ENCODE measurements around the gene PABPN1L. TPM values are rescaled to one million over a fixed set of nuclear protein-coding genes. Genes with fewer than 3 reads are reported as not detected.

The PABPN1L gene
- total and polyA plus RNA-seq, 2 of the 8 experiments (the other 6 are each of a cell fraction or from before 2014, with no cell fraction given): not detected

DNA sequence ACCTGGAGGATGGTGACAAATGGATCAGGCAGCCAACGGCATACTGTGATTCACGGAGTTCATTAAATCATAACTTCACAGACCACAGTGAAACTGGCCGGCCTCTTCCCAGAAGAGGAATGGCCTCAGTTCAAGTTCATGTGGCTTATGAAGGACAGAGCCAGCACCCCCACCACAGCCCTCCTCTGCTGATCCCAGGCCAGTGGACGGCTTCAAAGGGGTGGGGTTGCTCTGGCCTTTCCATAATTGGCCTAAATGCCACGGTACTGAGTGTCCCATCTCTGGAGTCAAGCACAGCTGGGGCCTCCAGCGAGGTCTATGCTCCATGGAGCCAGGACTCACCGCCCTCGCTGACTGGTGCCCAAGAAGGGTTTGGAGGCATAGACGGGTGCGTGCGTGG, 31.1 kb downstream of the PABPN1L start:
- CTCF ChIA-PET (ENCODE audit: partially characterized antibody): interaction anchor here (0.7 to 1.2 kb wide), 2 partner anchors 8 to 100 kb away, joined by 3 read pairs; no protein-coding TSS in a partner anchor
- no peak overlapping the region; the same call in 1 of the 2 replicates for H3K27ac ChIP-seq (ENCODE audit: low read depth, low read length)
- H3K9ac ChIP-seq (replicated peaks in 1 of 4; ENCODE audit: extremely low read depth in 1 of 4, low read depth in 3 of 4, low read length in 3 of 4): no peak overlapping the region
- H3K27me3 ChIP-seq (replicated peaks in 1 of 4; ENCODE audit: control insufficient read depth in 3 of 4, extremely low read depth in 1 of 4, insufficient read depth in 3 of 4, low read length in 3 of 4): no peaks in the 10 kb centered on the region
- 0 out of 2 replicates have a peak, but pooled peaks cover 3% of the 10 kb centered on the region for H3K79me1 ChIP-seq (ENCODE audit: low read depth, low read length)
- H3K56ac ChIP-seq (replicated peaks; ENCODE audit: insufficient read length, low read depth, low read length): no peak overlapping the region
- H2BK20ac ChIP-seq (ENCODE audit: low read length): no peak overlapping the region
- H2AFZ ChIP-seq (ENCODE audit: low read length): no peak overlapping the region
- H3K4ac ChIP-seq (replicated peaks; ENCODE audit: insufficient read length, low read depth, low read length): no peak overlapping the region
- no peak overlapping the region for H3K14ac ChIP-seq (ENCODE audit: insufficient read length)
- TF ChIP-seq TCF12 (IDR thresholded peaks at IDR 0.05; ENCODE audit: low read depth, low read length) (no peak), POLR2AphosphoS5 (IDR thresholded peaks at IDR 0.05; ENCODE audit: low read depth, low read length) (no peak), CTBP2 (IDR thresholded peaks at IDR 0.05; ENCODE audit: borderline replicate concordance, insufficient read depth, insufficient read length, low read length) (no peak), EP300 (IDR thresholded peaks at IDR 0.05; ENCODE audit: borderline replicate concordance in 1 of 2, low read depth in 2 of 2, low read length in 2 of 2) (no peak), RNF2 (IDR thresholded peaks at IDR 0.05; ENCODE audit: borderline replicate concordance, low read depth, low read length, missing control alignments, poor library complexity, severe bottlenecking) (no peak), ASH2L (IDR thresholded peaks at IDR 0.05; ENCODE audit: low read length) (no peak), CHD2 (IDR thresholded peaks at IDR 0.05; ENCODE audit: low read length) (no peak)
- TF ChIP-seq, protein P1, sequence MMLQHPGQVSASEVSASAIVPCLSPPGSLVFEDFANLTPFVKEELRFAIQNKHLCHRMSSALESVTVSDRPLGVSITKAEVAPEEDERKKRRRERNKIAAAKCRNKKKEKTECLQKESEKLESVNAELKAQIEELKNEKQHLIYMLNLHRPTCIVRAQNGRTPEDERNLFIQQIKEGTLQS (IDR thresholded peaks at IDR 0.05; ENCODE audit: insufficient read depth, low read depth, low read length): no peak
- TF ChIP-seq, protein P2, sequence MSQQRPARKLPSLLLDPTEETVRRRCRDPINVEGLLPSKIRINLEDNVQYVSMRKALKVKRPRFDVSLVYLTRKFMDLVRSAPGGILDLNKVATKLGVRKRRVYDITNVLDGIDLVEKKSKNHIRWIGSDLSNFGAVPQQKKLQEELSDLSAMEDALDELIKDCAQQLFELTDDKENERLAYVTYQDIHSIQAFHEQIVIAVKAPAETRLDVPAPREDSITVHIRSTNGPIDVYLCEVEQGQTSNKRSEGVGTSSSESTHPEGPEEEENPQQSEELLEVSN (IDR thresholded peaks at IDR 0.05): no peak
- TF ChIP-seq, protein P3, sequence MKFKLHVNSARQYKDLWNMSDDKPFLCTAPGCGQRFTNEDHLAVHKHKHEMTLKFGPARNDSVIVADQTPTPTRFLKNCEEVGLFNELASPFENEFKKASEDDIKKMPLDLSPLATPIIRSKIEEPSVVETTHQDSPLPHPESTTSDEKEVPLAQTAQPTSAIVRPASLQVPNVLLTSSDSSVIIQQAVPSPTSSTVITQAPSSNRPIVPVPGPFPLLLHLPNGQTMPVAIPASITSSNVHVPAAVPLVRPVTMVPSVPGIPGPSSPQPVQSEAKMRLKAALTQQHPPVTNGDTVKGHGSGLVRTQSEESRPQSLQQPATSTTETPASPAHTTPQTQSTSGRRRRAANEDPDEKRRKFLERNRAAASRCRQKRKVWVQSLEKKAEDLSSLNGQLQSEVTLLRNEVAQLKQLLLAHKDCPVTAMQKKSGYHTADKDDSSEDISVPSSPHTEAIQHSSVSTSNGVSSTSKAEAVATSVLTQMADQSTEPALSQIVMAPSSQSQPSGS (IDR thresholded peaks at IDR 0.05; ENCODE audit: low read length): no peak
- no peaks in the 10 kb centered on the region for H4K20me1 ChIP-seq (replicated peaks in 1 of 2; ENCODE audit: control insufficient read depth in 1 of 2, insufficient read depth in 2 of 2, low read length in 2 of 2)
- H2AK5ac ChIP-seq (ENCODE audit: low read depth, low read length): no peak overlapping the region
- H3K23ac ChIP-seq (ENCODE audit: insufficient read length): no peak overlapping the region
- POLR2A ChIA-PET (ENCODE audit: partially characterized antibody): no interaction called here
- no peaks in the 10 kb centered on the region for H3K9me3 ChIP-seq (ENCODE audit: insufficient read depth in 2 of 2, low read depth in 1 of 2, low read length in 1 of 2)
- no peak overlapping the region for H3K18ac ChIP-seq (ENCODE audit: extremely low read depth, low read length)
- H2BK120ac ChIP-seq (replicated peaks; ENCODE audit: low read depth, low read length): no peak overlapping the region
- FAIRE-seq (no peak), DNase-seq (ENCODE audit: low read depth in 1 of 2, low spot score in 2 of 2) (no peak)
- no peak overlapping the region for H3K4me3 ChIP-seq (ENCODE audit: extremely low read depth in 1 of 4, insufficient read depth in 2 of 4, low read depth in 3 of 4, low read length in 4 of 4)
- no peak overlapping the region for H3K4me2 ChIP-seq (ENCODE audit: insufficient read depth in 1 of 2, low read depth in 2 of 2, low read length in 2 of 2)
- no peaks in the 10 kb centered on the region for H3K79me2 ChIP-seq (ENCODE audit: control insufficient read depth in 1 of 2, insufficient read depth in 2 of 2, low read length in 2 of 2)
- no peak overlapping the region for H4K91ac ChIP-seq (replicated peaks; ENCODE audit: insufficient read length, low read length)
- H4K8ac ChIP-seq (ENCODE audit: extremely low read depth, insufficient read depth, low read length): no peak overlapping the region
- no peak overlapping the region for H2BK15ac ChIP-seq (ENCODE audit: low read length)
- no peak overlapping the region for H2BK12ac ChIP-seq (ENCODE audit: low read depth, low read length)
- H3K23me2 ChIP-seq (ENCODE audit: low read depth, low read length): no peaks in the 10 kb centered on the region
- WGBS, 2 experiments (ENCODE audit: extremely low coverage in 1 of 2, insufficient coverage in 1 of 2, insufficient read length in 1 of 2, insufficient replicate concordance in 2 of 2, low coverage in 1 of 2, low lambda C conversion rate in 2 of 2, missing lambda C conversion rate in 1 of 2): 95% methylated on average over 11 of the region's 11 CpGs; no CpG with 5 or more reads in 1 of the 2 experiments
- H3K4me1 ChIP-seq (replicated peaks in 1 of 4; ENCODE audit: control insufficient read depth in 3 of 4, insufficient read depth in 4 of 4, low read length in 3 of 4): 0 out of 7 replicates have a peak, but pooled peaks cover 0 to 2% (median 0%) of the 10 kb centered on the region in 4 experiments
- H2BK5ac ChIP-seq (ENCODE audit: low read depth, low read length): no peak overlapping the region; the same call in 1 of the 2 replicates
- H3K36me3 ChIP-seq (ENCODE audit: control insufficient read depth in 2 of 4, insufficient read depth in 4 of 4, low read length in 3 of 4): peaks cover 0 to 7% (median under 1%) of the 10 kb centered on the region in 4 experiments; a peak in 2 of 8 replicates
- no peak overlapping the region for H4K5ac ChIP-seq (ENCODE audit: insufficient read length, low read depth, low read length)

All from H1 (cell line).